Epithelial cell of alveolus of lung (primary cell): Measurements from ENCODE around the gene UBXN4. TPM values are rescaled to one million over a fixed set of nuclear protein-coding genes. Genes with fewer than 3 reads are reported as not detected.

Experiments
- total RNA-seq: library from RNA; depleted of rRNA; stranded (reverse); fragments of >200 nt; gene quantifications from 2 replicates; pipeline ENCODE4 v1.2.1, GENCODE V29; 2015

Gene UBXN4
- total RNA-seq: 41.9 and 55.8 TPM in 2 replicates

DNA sequence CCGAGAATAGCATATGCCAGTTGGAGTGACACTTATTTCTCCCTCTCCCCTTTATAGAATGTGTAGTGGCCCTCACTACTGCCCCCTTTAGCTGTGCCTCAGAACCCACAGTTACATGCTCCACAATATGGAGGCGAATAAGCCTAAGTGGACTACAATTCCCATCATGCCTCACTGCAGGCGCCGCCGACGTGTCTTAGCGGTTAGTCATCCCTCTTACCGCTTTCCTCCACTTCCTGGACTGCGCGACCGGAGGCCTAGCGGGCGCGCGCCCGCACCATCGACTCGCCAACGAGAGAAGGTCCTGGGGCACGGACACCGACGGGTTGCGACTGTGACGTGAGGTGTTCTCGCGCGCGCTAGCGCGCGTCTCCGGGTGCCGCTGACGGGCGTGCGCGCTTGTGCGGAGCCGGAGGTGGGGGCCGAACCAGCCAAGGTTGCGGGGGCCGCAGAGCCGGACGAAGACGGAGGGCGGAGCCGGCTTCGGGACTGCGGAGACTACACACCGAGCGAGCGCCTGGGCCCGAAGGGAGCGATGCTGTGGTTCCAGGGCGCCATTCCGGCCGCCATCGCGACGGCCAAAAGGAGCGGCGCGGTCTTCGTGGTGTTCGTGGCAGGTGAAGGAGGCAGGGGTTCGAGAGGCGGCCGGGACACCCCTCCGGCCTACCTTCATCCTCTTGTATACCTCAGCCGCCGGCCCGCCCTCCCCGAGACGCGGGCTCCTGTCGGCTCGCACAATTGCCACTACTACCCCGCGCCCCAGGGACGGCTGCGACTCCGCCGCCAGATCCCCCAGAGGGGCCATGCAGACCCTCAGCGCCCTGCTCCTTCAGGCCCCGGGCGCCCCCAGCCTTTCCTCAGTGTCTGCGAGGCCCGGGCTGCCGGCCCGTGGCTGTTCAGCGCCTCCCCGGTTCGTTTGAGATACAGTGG is at the start of gene UBXN4:
TSS of gene UBXN4 (plus strand) at position 461 of the 930 bp plus-strand sequence. CDS start at position 536, 75 bp downstream.

Other genes with a start within 250 kb of the UBXN4 start
- 6.7 and 9.0 TPM in 2 replicates for gene ZRANB3, start 210.6 kb upstream of the UBXN4 start, total RNA-seq
- 13.2 and 19.3 TPM in 2 replicates for gene R3HDM1, start 210.4 kb upstream of the UBXN4 start, total RNA-seq
- under 0.01 and 0.08 TPM in 2 replicates for gene LCT, start 95.3 kb downstream of the UBXN4 start, total RNA-seq
- 16.4 and 31.8 TPM in 2 replicates for gene MCM6, start 134.6 kb downstream of the UBXN4 start, total RNA-seq
- 83.9 and 85.4 TPM in 2 replicates for gene DARS1, start 243.8 kb downstream of the UBXN4 start, total RNA-seq